ENCODE data around the gene CAVIN2.

GRCh38 chr2:191866675-191867506, 20.0 kb upstream of the CAVIN2 start:
- TF ChIP-seq CTCF (IDR thresholded peaks at IDR 0.05) (no peak), POLR2AphosphoS5 (IDR thresholded peaks at IDR 0.05) (peak in 2 of 3 donors; percentile 33 to 86), POLR2A (IDR thresholded peaks at IDR 0.05) (no peak)
